Thyroid gland (tissue), 4 donors: ENCODE results near the gene CDK5. TPM values are rescaled to one million over a fixed set of nuclear protein-coding genes. Genes with fewer than 3 reads are reported as not detected.
A peak's percentile ranks its signal among the peaks of the same experiment; 100 is the strongest.
"Not testable (repeated sequence)": the region's sequence is repeated elsewhere in the genome, so short reads cannot be mapped to it uniquely, and the experiment has no call there.

Source experiments
- DNase-seq, 2 donors: peaks; one replicate each; pipeline ENCODE4 v3.0.0-alpha.2; 2019
- H3K27ac ChIP-seq, 3 donors: fragments of 200-600 bp; sonication (generic); 1 replicate in 2 of 3; 2 replicates in 1 of 3; pipeline ENCODE4 v1.5.1; 2016 to 2019; ENCODE audit warnings: mild to moderate bottlenecking in 1 of 3, moderate library complexity in 1 of 3
- H3K27me3 ChIP-seq: fragments of 200-600 bp; sonication (generic); one replicate; pipeline ENCODE4 v1.5.1; 2019
- H3K36me3 ChIP-seq, 2 donors: fragments of 200-600 bp; sonication (generic); one replicate each; pipeline ENCODE4 v1.5.1; 2016 to 2019
- H3K4me1 ChIP-seq, 2 donors: fragments of 200-600 bp; sonication (generic); one replicate each; pipeline ENCODE4 v1.5.1; 2017 to 2019
- H3K4me3 ChIP-seq, 3 donors: fragments of 200-600 bp; sonication (generic); replicated peaks in 1 of 3; 1 replicate in 2 of 3; 2 replicates in 1 of 3; pipeline ENCODE4 v1.5.1; 2016; ENCODE audit warnings: mild to moderate bottlenecking in 1 of 3
- H3K9me3 ChIP-seq: fragments of 200-600 bp; sonication (generic); one replicate; pipeline ENCODE4 v1.5.1; 2017
- CTCF ChIP-seq, 6 experiments: fragments of 200-600 bp in 3 of 6; fragments of 450-650 bp in 3 of 6; sonication (generic) in 3 of 6; IDR thresholded peaks; one replicate each; pipeline ENCODE4 v1.5.1; 2016 to 2019; ENCODE audit warnings: antibody characterized with exemption in 6 of 6, mild to moderate bottlenecking in 2 of 6, inconsistent platforms in 1 of 6, moderate library complexity in 1 of 6
- POLR2A ChIP-seq, 2 donors: fragments of 450-650 bp; IDR thresholded peaks; one replicate each; pipeline ENCODE4 v1.6.1; 2017; ENCODE audit warnings: antibody characterized with exemption in 2 of 2, mild to moderate bottlenecking in 2 of 2, moderate library complexity in 1 of 2
- WGBS, 2 donors: methylation state at CpG; one replicate each; pipeline ENCODE4 v1.1.5; 2017; 5-methylcytosine and 5-hydroxymethylcytosine counted together
- intact Hi-C: fragments of 100-400 bp; cut with DNase I; formaldehyde crosslinking; loops from one replicate; pipeline ENCODE4 v1.15.1; 2023
- total RNA-seq, 4 donors: library from RNA; depleted of rRNA; stranded (reverse); fragments of >200 nt; gene quantifications; one replicate each; pipeline ENCODE4 v1.2.3, GENCODE V29; 2016

The CDK5 gene
- total RNA-seq, 4 donors from 2014 or later = 5.3 to 17.4 (median 9.6) TPM

DNA sequence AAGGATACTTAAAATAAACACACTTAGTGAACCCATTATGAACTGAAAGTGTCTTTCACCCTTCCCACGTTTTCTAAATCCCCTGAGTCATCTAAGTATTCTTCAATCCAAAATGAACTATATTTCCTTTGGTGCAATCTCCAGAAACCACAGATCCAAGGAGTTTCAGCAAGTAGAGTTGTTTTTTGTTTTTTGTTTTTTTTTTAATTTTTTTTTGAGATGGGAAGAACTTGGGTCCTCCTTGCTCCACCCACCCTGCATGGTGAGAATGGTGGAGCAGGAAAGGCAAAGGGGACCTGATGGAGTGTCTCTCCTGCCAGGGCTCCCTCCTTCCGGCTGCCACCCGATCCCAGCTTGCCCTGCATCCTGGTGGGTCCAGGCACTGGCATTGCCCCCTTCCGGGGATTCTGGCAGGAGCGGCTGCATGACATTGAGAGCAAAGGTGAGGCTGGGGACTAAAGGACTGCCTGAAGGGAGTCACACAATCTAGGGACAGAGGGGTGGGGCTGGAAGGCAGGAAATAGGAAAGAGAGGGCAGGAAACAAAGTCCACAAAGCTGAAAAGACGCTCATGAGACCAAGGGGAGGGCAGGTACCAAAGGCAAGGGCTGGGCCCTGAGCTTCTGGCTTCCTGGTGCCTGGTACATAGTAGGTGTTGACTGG is 45.5 kb downstream of the CDK5 start:
- no peaks in the 10 kb centered on the region for H3K36me3 ChIP-seq
- 61 to 78% methylated on average over 6 of the region's 6 CpGs for WGBS, 2 donors
- TF ChIP-seq CTCF (IDR thresholded peaks at IDR 0.05) (no peak), POLR2A (IDR thresholded peaks at IDR 0.05) (no peak)
- no peak overlapping the region for H3K4me3 ChIP-seq
- H3K9me3 ChIP-seq = no peaks in the 10 kb centered on the region
- intact Hi-C loops = no loop called here
- peaks cover 7 to 33% of the 10 kb centered on the region in 2 donors for H3K4me1 ChIP-seq
- H3K27me3 ChIP-seq = peaks cover 4% of the 10 kb centered on the region
- DNase-seq = no peak
- no peak overlapping the region for H3K27ac ChIP-seq

DNA sequence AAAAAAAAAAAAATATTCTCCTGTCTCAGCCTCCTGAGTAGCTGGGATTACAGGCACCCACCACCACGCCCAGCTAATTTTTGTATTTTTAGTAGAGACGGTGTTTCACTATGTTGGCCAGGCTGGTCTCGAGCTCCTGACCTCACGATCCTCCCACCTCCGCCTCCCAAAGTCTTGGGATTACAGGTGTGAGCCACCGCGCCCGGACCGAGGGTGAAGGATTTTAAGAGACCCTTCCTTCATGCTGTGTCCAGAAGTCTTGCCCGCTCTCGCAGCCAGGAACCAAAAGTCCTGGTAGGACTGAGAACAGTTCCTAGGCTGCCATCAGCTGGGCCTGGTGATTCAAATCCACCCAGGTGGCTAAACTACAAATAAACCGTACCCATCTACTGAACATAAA is 46.1 kb downstream of the CDK5 start:
- DNase-seq, H3K27ac ChIP-seq, H3K36me3 ChIP-seq, H3K4me3 ChIP-seq, H3K27me3 ChIP-seq, H3K9me3 ChIP-seq, intact Hi-C loops: not testable (repeated sequence)
- H3K4me1 ChIP-seq = peaks cover 7 to 33% of the 10 kb centered on the region in 2 donors
- 89 to 90% methylated on average over 12 of the region's 12 CpGs for WGBS, 2 donors

GRCh38 chr7:151011097-151011409 is 46.6 kb downstream of the CDK5 start:
- H3K36me3 ChIP-seq = no peaks in the 10 kb centered on the region
- no peak for DNase-seq
- TF ChIP-seq POLR2A (IDR thresholded peaks at IDR 0.05) = no peak
- no peak for TF ChIP-seq CTCF (IDR thresholded peaks at IDR 0.05)
- no peaks in the 10 kb centered on the region for H3K9me3 ChIP-seq
- H3K27ac ChIP-seq = no peak overlapping the region
- no peak overlapping the region for H3K4me3 ChIP-seq
- H3K4me1 ChIP-seq = peaks cover 7 to 33% of the 10 kb centered on the region in 2 donors
- 70% methylated on average over 1 of the region's 1 CpG; no CpG with 5 or more reads in 1 of the 2 donors for WGBS, 2 donors
- H3K27me3 ChIP-seq = peaks cover 4% of the 10 kb centered on the region
- intact Hi-C loops = no loop called here

DNA sequence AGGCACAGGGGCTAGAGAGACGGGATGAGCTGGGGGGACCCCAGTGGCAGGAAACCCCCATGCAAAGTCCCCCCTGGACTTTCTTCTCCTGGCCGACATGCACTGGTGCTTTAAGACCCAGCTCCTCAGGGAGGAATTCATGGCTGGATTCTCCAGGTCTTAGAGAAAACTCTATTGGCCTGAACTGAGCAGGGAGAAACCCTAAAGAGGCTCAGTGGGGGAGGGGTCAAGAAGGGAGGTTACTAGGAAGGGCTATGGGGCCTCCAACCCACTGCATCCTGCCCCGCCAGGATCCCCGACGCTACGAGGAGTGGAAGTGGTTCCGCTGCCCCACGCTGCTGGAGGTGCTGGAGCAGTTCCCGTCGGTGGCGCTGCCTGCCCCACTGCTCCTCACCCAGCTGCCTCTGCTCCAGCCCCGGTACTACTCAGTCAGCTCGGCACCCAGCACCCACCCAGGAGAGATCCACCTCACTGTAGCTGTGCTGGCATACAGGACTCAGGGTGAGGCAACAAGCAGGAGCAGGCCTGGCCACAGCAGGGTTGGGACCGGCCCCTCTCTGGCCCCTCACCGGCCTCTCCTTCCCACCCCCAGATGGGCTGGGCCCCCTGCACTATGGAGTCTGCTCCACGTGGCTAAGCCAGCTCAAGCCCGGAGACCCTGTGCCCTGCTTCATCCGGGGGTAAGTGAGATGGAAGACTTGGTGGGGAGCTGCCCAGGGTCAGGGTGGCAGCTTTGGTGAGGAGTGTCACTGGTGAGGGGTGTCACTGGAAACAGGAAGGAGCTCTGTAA is 47.2 kb downstream of the CDK5 start:
- TF ChIP-seq CTCF (IDR thresholded peaks at IDR 0.05) (no peak), POLR2A (IDR thresholded peaks at IDR 0.05) (no peak)
- Histone ChIP-seq H3K27me3 (peaks cover 4% of the 10 kb centered on the region), H3K9me3 (no peaks in the 10 kb centered on the region), H3K27ac (no peak overlapping the region), H3K4me1 (peaks cover 7 to 33% of the 10 kb centered on the region in 2 donors), H3K4me3 (no peak overlapping the region), H3K36me3 (no peaks in the 10 kb centered on the region)
- 14 to 35% methylated on average over 5 to 15 of the region's 18 CpGs for WGBS, 2 donors
- intact Hi-C loops = no loop called here
- DNase-seq = peak in 1 of 2 donors; percentile 27

DNA sequence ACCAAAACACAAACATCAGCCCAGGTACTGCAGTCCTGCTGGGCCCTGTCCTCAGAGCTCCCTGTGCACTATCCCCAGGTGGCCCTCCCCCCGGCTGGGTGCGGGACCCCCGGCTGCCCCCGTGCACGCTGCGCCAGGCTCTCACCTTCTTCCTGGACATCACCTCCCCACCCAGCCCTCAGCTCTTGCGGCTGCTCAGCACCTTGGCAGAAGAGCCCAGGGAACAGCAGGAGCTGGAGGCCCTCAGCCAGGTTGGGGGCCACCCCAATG is 47.7 kb downstream of the CDK5 start:
- no peak overlapping the region for H3K4me3 ChIP-seq
- TF ChIP-seq CTCF (IDR thresholded peaks at IDR 0.05) (no peak), POLR2A (IDR thresholded peaks at IDR 0.05) (no peak)
- 4% methylated on average over 4 of the region's 7 CpGs; no CpG with 5 or more reads in 1 of the 2 donors for WGBS, 2 donors
- H3K36me3 ChIP-seq = no peaks in the 10 kb centered on the region
- no peaks in the 10 kb centered on the region for H3K9me3 ChIP-seq
- DNase-seq = no peak
- H3K27ac ChIP-seq = no peak overlapping the region
- H3K4me1 ChIP-seq = peaks cover 7 to 33% of the 10 kb centered on the region in 2 donors
- peaks cover 4% of the 10 kb centered on the region for H3K27me3 ChIP-seq
- intact Hi-C loops = no loop called here
